Measurements from ENCODE around the gene MELTF. TPM values are rescaled to one million over a fixed set of nuclear protein-coding genes. Genes with fewer than 3 reads are reported as not detected.

Gene MELTF
- total and polyA plus RNA-seq, 11 donors, result 4.9 to 72.6 (median 10.3) TPM

GRCh38 chr3:196962108-196962929, 67.3 kb downstream of the MELTF start:
- H3K27ac ChIP-seq, result no peak overlapping the region
- H3K4me3 ChIP-seq, result no peak overlapping the region
- WGBS, 4 donors, result 82 to 88% (median 86%) methylated on average over 9 of the region's 9 CpGs
- H3K9me3 ChIP-seq, result no peaks in the 10 kb centered on the region
- intact Hi-C loops (cut with DNase I), result loop anchor here in 1 of 10 donors (10.0 kb wide), 1 partner anchor 418 kb away; no protein-coding TSS in a partner anchor
- TF ChIP-seq CTCF (IDR thresholded peaks at IDR 0.05), result no peak
- no peak for TF ChIP-seq POLR2A (IDR thresholded peaks at IDR 0.05)
- peaks cover 0 to 3% (median 0%) of the 10 kb centered on the region in 12 donors for H3K4me1 ChIP-seq
- H3K36me3 ChIP-seq, result no peaks in the 10 kb centered on the region
- no peak for ATAC-seq
- no peaks in the 10 kb centered on the region for H3K27me3 ChIP-seq
- no peak for DNase-seq

- no peak for ATAC-seq
- H3K4me3 ChIP-seq, result no peak overlapping the region
- no peaks in the 10 kb centered on the region for H3K27me3 ChIP-seq
- H3K9me3 ChIP-seq, result no peaks in the 10 kb centered on the region
- H3K36me3 ChIP-seq, result peaks cover 0 to 10% (median 4%) of the 10 kb centered on the region in 9 donors
- intact Hi-C loops (cut with DNase I), result no loop called here
- 80 to 90% (median 82%) methylated on average over 7 of the region's 7 CpGs for WGBS, 4 donors
- no peak overlapping the region for H3K27ac ChIP-seq
- TF ChIP-seq POLR2A (IDR thresholded peaks at IDR 0.05), result no peak
- TF ChIP-seq CTCF (IDR thresholded peaks at IDR 0.05), result no peak
- H3K4me1 ChIP-seq, result no peaks in the 10 kb centered on the region
- DNase-seq, result no peak
These were observed 74.8 kb downstream of the MELTF start for GRCh38 chr3:196954832-196955231.

Other genes with a start within 250 kb of the MELTF start
- gene SENP5, start 161.9 kb downstream of the MELTF start, total RNA-seq, result 10 to 100 TPM; 16.8 to 28.5 (median 22.9) TPM
- gene SENP5, start 161.9 kb downstream of the MELTF start, polyA plus RNA-seq, result 10 to 100 TPM in 1 of 2 donors, 1 to 10 TPM in 1; 7.0 to 12.9 TPM
- 10 to 100 TPM; 20.7 to 43.8 (median 38.9) TPM for gene NCBP2, start 87.3 kb downstream of the MELTF start, total RNA-seq
- 10 to 100 TPM; 24.8 to 55.5 TPM for gene NCBP2, start 87.3 kb downstream of the MELTF start, polyA plus RNA-seq
- gene PIGZ, start 61.0 kb downstream of the MELTF start, total RNA-seq, result 1 to 10 TPM; 5.2 to 8.0 (median 6.5) TPM
- gene PIGZ, start 61.0 kb downstream of the MELTF start, polyA plus RNA-seq, result 1 to 10 TPM; 2.3 to 3.4 TPM

Measured in heart left ventricle (tissue), 16 donors.